HG03558 (cell line): Measurements from ENCODE around the gene MVB12B.

ENCODE experiments used
- ATAC-seq: cut with Tn5 transposase; IDR thresholded peaks from one replicate; pipeline ENCODE4 v1.9.1; 2021; ENCODE audit warnings: moderate number of reproducible peaks; ENCODE audit not compliant: unreplicated experiment; ENCODE audit errors: extremely low read depth

Gene MVB12B

GRCh38 chr9:126496781-126497659, 170.4 kb downstream of the MVB12B start:
- no peak for ATAC-seq

- no peak for ATAC-seq
Measured at GRCh38 chr9:126497660-126498275, 171.1 kb downstream of the MVB12B start.

DNA sequence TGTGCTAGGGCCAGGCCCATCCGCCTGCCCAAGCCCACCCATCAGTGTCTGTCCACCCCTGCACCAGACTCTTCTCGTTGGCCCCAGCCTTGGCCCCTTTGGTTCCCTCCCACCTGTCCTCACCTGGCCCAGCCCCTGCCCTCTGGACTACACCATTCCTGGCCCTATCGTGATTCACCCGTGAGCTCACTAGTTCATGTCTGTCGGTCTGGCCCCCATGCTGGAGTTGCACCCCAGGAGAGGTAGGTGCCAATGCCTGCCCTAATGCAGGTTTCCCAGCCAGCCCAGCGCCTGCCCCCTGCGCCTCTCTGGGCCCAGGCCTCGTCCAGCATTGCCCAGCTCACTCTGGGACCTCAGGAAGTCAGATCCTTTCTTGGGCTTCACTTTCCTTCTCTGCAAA, 171.7 kb downstream of the MVB12B start:
- ATAC-seq, result no peak

- ATAC-seq, result no peak
Measured at GRCh38 chr9:126499005-126499910, 172.6 kb downstream of the MVB12B start.

GRCh38 chr9:126499911-126500599, 173.4 kb downstream of the MVB12B start:
- ATAC-seq, result no peak

DNA sequence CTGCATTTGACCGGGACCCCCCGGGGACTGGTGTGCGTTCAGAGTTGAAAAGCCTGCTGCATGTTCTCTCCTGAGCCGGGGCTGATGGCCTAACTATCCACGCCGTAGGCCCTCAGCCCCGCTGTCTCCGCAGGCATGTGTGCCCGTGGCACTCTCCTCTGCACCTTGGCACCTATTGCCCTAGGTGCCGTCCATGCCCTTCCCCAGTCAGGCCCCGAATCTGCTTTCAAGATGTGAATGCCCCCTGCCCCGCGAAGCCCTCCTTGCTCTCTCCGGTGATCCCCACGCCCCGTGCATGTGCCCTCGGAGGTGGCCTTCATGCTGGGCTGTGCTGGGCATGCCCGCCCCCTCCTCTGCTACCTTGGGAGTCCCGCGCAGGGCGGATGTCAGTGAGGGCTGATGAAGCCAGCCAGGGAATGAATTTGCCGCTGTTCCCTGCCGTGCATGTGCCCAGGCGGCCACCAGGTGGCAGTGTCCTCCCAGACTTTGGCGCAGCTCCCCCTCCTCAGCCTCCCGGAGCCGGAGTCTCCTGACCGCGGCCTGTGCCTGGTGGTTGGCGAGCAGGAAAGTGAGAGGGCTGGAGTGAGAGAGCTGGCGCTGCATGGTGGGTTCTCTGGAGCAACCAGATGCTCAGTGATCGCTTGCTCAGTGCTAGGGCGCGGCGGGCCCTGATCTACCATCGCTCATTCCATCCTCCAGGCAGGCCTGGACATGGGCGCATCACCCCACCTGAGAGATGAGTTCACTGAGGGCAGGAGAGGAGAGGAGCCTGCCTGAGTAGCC, 174.2 kb downstream of the MVB12B start:
- no peak for ATAC-seq

GRCh38 chr9:126501383-126502331, 175.0 kb downstream of the MVB12B start:
- no peak for ATAC-seq

DNA sequence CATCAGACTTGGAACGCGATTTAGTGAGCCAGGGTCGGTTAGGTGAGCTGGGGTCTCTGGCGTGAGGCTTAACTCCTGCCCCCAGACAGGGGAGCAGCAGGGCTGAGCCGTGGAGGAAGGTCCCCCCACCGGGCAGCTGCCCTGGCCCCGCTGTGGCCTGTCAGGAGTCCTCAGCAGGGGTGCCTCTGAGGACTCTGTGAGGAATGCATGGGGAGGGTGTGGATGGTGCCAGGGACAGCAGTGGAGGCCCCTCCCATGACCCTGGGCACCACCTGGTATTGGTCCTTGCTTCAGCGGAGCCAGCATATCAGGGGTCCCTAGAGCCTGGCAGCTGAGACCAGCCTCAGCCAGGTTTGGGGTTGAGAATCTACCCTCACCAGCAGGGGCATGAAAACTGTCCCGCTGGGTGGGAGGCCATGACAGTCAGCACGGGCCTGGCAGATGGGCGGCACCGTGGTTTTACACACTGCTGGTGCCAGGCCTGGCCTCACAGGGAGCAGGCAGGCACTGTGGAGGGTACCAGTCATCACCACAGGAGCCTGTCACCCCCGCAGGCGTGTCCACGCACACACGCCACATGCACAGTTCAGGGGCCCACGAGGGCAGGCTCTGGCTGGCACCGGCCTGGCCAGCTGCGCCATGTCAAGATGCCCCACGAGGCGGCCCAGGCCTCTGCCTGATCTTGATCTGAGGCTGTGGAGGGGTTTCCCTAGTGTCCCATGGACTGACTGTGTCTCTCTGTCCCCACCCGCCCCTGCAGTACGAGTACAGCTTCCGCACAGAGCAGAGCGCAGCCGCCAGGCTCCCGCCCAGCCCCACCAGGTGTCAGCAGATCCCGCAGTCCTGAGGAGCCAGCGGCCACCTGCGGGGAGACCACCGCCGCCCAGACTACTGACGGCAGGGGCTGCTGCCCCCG, 176.0 kb downstream of the MVB12B start:
- ATAC-seq, result no peak

DNA sequence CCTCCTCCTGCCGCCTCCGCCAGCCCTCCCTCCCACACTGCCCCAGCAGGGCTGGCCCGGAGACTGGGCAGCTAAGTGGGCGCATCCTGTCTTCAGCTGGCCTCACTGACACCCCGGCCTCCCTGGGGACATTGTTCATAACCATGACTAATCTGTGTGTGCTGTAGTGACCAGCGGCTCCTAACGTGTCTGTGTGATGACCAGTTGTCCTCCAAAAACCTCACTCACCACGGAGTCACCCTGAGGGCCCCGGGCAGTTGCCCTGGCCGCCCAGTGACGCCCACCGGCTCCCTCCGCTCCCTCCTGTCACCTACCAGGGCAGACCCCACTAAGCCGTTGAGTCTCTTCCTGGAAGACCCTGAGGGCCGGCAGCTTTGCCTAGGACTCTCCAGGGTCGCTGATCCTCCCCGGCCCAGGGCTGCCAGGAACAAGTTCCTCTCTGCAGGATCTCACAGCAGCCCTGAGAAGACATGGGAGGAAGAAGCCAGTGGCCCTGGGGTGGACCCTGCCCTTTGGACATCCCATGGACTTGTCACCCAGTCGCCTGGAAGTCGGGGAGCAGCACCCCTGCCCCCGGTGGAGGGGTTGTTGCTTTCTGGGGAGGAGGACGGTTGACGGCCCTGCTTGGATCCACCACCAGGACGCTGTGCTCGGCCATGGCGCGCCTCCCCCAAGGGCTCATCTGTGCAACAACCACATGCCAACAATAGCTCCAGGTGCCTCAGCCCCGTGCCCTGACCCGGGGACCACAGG, 176.9 kb downstream of the MVB12B start:
- no peak for ATAC-seq

GRCh38 chr9:126504086-126504976, 177.7 kb downstream of the MVB12B start:
- ATAC-seq, result no peak

GRCh38 chr9:126504977-126505455, 178.4 kb downstream of the MVB12B start:
- ATAC-seq, result no peak

DNA sequence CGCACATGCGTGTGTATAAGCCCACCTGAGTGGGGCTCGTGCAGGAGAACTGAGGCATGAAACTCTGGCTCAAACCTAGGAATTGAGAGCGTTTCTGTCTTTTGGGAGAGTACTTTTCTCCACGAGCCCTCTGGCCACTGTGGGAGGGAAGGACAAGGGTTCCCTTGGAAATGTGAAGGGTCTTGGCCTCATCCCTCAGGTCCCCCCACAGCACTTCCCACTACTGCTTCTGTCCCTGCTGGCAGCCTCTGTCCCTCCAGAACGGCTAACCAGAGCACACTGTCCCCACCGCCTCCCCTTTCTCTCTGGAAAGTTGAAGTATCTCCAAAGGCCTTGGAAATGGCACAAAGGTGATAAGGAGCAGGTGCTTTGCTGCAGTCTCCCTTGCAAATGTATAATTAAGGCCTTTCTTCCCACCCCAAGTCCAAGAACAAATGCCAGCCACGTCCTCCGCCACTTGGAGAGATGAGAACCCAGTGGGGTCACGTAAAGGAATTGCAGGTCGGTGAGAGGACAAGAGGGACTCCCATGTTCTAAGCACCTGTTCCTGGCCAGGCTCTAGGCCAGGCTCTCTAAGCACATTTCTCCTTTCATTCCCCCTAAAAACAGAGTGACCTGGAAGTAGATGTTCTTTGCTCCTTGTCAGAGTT, 179.2 kb downstream of the MVB12B start:
- no peak for ATAC-seq

DNA sequence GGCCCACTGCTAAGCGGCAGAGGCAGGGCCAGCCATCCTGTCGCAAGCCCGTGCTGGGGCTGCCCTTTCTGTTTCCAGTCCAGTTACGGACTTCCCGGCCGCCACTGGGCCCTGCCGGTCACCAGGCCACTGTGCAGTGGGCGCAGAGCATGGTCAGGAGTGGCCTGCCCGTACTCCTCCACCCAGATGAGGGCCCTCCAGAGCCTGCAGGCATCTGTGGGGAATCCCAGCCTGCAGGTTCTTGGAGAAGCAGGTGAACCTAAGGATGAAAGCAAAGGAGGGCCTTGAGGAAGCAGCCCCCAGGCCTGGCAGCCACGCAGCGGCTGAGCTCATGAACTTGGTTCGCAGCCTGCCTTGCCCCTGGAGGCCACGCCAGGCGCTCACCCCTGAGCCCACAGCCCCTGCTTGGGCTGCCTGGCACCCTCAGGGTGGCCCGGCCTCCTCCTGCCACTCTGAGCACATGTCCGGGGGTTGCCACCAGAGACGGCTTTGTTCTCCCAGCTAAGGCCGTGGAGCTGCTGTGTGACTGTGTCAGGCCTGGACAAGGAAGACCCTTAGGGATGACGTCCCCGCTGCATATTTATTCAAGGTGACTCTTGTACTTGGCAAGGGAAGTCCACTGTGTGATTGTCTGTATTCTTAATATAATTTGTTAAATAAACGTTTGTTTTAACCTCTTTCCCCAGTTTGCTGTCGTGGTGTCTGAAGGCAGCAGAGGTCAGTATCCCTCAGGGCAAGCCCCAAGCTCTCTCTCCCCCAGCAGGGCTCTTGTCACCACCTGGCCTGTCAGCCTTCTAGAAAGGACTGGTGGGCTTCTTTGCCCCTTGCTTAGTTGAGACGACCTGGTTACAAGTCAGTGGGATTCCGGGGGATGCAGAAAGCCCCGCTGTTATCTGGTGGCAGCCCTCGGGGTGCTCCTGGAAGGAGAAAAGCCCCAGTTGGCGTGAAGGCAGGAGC, 180.0 kb downstream of the MVB12B start:
- no peak for ATAC-seq
